RWPE2 (cell line): ENCODE measurements around the gene IL4R.

Experiments
- ATAC-seq: fragments of 200-7000 bp; cut with Tn5 transposase; 3 replicates; pipeline ENCODE4 v1.9.1; 2021; ENCODE audit warnings: low read depth
- DNase-seq: peaks from one replicate; pipeline ENCODE4 v3.0.0-alpha.2; 2020; ENCODE audit warnings: low spot score
- H3K27ac ChIP-seq: fragments of 450-650 bp; 2 replicates; pipeline ENCODE4 v1.5.1; 2017; ENCODE audit warnings: mild to moderate bottlenecking; ENCODE audit not compliant: poor library complexity, severe bottlenecking
- H3K27me3 ChIP-seq: fragments of 250-450 bp; sonication (Bioruptor Pico); 2 replicates; pipeline ENCODE4 v1.5.1; 2021; ENCODE audit warnings: mild to moderate bottlenecking, moderate library complexity; ENCODE audit not compliant: insufficient read depth, poor library complexity, severe bottlenecking
- H3K36me3 ChIP-seq: fragments of 250-450 bp; sonication (Bioruptor Pico); 2 replicates; pipeline ENCODE4 v1.5.1; 2020; ENCODE audit warnings: low read depth, mild to moderate bottlenecking, moderate library complexity
- H3K4me1 ChIP-seq: fragments of 250-450 bp; sonication (Bioruptor Pico); 2 replicates; pipeline ENCODE4 v1.5.1; 2021; ENCODE audit warnings: mild to moderate bottlenecking, moderate library complexity; ENCODE audit not compliant: insufficient read depth, poor library complexity, severe bottlenecking
- H3K4me3 ChIP-seq: fragments of 250-450 bp; sonication (Bioruptor Pico); 2 replicates; pipeline ENCODE4 v1.5.1; 2021; ENCODE audit warnings: mild to moderate bottlenecking, moderate library complexity; ENCODE audit not compliant: severe bottlenecking
- H3K9me3 ChIP-seq: fragments of 250-450 bp; sonication (Bioruptor Pico); 2 replicates; pipeline ENCODE4 v1.5.1; 2021; ENCODE audit warnings: mild to moderate bottlenecking, moderate library complexity; ENCODE audit not compliant: severe bottlenecking
- TF ChIP-seq, protein P1 (sequence below): fragments of 450-650 bp; IDR thresholded peaks from one replicate; pipeline ENCODE4 v1.5.1; 2017; ENCODE audit warnings: mild to moderate bottlenecking, moderate library complexity; ENCODE audit not compliant: poor library complexity, severe bottlenecking

IL4R gene

GRCh38 chr16:27330542-27330941 is 16.8 kb downstream of the IL4R start:
- no peak for ATAC-seq
- peaks cover 85% of the 10 kb centered on the region for H3K36me3 ChIP-seq
- peaks cover 22% of the 10 kb centered on the region for H3K4me1 ChIP-seq
- no peaks in the 10 kb centered on the region for H3K9me3 ChIP-seq
- TF ChIP-seq, protein P1, sequence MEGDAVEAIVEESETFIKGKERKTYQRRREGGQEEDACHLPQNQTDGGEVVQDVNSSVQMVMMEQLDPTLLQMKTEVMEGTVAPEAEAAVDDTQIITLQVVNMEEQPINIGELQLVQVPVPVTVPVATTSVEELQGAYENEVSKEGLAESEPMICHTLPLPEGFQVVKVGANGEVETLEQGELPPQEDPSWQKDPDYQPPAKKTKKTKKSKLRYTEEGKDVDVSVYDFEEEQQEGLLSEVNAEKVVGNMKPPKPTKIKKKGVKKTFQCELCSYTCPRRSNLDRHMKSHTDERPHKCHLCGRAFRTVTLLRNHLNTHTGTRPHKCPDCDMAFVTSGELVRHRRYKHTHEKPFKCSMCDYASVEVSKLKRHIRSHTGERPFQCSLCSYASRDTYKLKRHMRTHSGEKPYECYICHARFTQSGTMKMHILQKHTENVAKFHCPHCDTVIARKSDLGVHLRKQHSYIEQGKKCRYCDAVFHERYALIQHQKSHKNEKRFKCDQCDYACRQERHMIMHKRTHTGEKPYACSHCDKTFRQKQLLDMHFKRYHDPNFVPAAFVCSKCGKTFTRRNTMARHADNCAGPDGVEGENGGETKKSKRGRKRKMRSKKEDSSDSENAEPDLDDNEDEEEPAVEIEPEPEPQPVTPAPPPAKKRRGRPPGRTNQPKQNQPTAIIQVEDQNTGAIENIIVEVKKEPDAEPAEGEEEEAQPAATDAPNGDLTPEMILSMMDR, result no peak
- no peaks in the 10 kb centered on the region for H3K27me3 ChIP-seq
- no peak for DNase-seq
- H3K4me3 ChIP-seq, result no peak overlapping the region
- H3K27ac ChIP-seq, result no peak overlapping the region

DNA sequence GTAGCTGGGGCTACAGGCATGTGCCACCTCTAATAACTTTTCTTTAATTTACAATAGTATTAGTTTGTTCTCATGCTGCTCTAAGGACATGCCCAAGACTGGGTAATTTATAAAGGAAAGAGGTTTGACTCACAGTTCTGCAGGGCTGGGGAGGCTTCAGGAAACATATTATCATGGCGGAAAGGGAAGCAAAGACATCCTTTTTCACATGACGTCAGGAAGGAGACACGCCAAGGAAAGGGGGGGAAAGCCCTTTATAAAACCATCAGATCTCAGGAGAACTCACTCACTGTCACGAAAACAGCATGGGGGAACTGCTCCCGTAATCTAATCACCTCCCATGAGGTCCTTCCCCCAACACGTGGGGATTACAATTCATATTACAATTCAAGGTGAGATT is 18.3 kb downstream of the IL4R start:
- TF ChIP-seq, protein P1, result no peak
- Histone ChIP-seq H3K9me3 (no peaks in the 10 kb centered on the region), H3K27me3 (no peaks in the 10 kb centered on the region), H3K27ac (no peak overlapping the region), H3K36me3 (peaks cover 87% of the 10 kb centered on the region), H3K4me3 (no peak overlapping the region), H3K4me1 (peaks cover 10% of the 10 kb centered on the region)
- ATAC-seq (no peak), DNase-seq (no peak)

- H3K4me1 ChIP-seq, result peaks cover 3% of the 10 kb centered on the region
- no peaks in the 10 kb centered on the region for H3K27me3 ChIP-seq
- no peaks in the 10 kb centered on the region for H3K9me3 ChIP-seq
- DNase-seq (no peak), ATAC-seq (no peak)
- no peak overlapping the region for H3K27ac ChIP-seq
- TF ChIP-seq, protein P1, result no peak
- H3K4me3 ChIP-seq, result no peak overlapping the region
- H3K36me3 ChIP-seq, result peaks cover 90% of the 10 kb centered on the region
These were observed 19.3 kb downstream of the IL4R start for GRCh38 chr16:27333104-27333503.

DNA sequence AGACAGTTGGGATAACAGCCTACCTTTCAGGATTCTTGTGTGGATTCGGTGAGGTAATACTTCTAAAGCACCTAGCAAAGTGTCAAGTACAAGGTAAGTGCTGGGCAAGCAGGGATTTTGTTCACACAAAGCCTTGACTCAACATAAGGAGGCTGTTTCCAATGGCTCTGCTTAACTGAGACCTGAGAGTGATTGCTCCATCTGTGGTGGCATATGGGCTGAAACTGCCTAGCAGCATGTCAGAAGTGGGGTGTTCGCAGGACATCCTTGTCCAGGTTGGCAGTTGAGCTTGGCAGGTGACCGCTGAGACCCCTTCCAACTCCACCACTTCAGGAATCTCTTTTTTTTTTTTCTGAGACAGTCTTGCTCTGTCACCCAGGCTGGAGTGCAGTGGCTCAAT is 19.8 kb downstream of the IL4R start:
- DNase-seq (no peak), ATAC-seq (no peak)
- no peaks in the 10 kb centered on the region for H3K27me3 ChIP-seq
- peaks cover 91% of the 10 kb centered on the region for H3K36me3 ChIP-seq
- H3K4me1 ChIP-seq, result peaks cover under 1% of the 10 kb centered on the region
- H3K4me3 ChIP-seq, result no peak overlapping the region
- TF ChIP-seq, protein P1, result no peak
- H3K27ac ChIP-seq, result no peak overlapping the region
- H3K9me3 ChIP-seq, result no peaks in the 10 kb centered on the region

DNA sequence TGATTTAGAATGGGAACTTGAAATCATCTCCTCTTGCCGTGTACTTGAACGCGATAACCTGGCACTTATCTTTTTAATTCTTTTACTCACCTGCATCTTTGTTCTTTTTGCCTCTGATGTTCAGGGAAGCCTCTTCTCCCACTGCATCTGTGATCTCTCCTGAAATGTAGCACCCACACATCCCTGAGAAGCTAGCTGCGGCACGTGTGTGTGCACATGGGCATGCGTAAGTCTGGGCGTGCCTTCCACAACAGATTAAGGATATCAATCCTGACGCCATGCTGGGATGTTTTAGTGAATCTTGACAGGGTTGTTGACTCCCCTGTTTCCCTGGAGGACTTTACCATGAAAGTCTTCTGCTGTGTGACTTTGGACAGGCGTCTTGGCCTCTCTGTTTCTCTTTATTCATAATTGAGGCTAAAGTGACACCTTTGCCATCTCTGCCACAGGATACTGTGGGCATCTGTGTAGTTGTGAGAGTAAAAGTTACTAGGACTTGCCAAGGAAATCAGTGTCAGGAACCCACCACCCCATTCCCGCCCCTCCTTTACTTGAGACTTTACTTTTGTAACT is 20.5 kb downstream of the IL4R start:
- ATAC-seq, result no peak
- H3K4me1 ChIP-seq, result no peaks in the 10 kb centered on the region
- DNase-seq, result no peak
- TF ChIP-seq, protein P1, result no peak
- peaks cover 91% of the 10 kb centered on the region for H3K36me3 ChIP-seq
- no peaks in the 10 kb centered on the region for H3K27me3 ChIP-seq
- no peaks in the 10 kb centered on the region for H3K9me3 ChIP-seq
- H3K27ac ChIP-seq, result no peak overlapping the region
- no peak overlapping the region for H3K4me3 ChIP-seq
